ENCODE measurements around the gene GPR142.

GPR142 gene

GRCh38 chr17:74371653-74372147 is 4.4 kb downstream of the GPR142 start:
- DNase-seq = no peak

DNA sequence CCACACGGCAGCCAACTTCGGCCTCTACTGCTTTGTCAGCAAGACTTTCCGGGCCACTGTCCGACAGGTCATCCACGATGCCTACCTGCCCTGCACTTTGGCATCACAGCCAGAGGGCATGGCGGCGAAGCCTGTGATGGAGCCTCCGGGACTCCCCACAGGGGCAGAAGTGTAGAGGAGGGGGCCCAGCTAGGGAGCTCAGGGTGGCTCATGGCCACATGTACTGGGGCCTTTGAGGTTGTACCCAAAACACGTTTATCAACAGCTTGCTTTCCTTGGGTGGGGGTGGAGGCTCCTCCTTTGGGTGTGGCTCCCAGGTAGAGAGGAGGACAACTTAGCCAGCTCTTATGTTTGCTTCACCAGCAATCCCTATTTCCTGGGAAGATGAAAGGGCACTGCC is 5.1 kb downstream of the GPR142 start:
- DNase-seq = no peak

DNA sequence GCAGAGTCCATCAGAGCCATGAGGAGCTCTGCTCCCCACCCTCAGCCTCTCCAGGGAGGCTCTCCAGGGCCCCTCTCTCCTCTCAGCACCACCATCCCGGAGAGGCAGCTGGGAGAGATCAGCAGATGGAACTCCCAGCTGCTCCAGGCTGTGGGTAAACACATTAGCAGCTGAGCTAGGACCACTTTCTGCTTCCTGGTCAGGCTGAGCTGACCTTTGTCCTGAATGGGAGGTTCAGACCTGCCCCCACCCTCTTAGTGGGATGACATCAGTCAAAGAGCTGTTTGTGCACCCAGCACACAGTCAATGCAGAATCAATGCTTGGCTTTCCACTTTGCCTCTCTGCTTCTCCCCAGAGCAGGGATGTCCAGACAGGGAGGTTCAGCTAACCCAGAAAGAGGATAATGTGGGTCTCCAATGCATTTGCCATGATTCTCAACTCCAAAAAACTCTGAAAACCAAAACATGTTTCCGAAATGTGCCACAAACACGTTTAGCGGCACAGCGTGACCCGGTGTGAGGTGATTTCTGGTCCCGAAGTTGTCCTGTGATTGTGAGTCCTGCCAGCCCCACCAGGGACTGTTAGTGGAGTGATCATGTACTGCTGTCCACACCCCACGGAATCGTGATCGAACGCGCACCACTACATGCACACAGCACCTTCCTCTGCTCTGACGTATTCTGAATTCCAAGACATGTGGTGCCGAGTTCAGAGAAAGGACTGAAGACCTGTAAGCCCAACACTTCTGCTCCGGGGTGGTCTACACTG is 6.7 kb downstream of the GPR142 start:
- DNase-seq = peak; percentile 87

- no peak for DNase-seq
Measured at GRCh38 chr17:74374858-74375257, 7.6 kb downstream of the GPR142 start.

DNA sequence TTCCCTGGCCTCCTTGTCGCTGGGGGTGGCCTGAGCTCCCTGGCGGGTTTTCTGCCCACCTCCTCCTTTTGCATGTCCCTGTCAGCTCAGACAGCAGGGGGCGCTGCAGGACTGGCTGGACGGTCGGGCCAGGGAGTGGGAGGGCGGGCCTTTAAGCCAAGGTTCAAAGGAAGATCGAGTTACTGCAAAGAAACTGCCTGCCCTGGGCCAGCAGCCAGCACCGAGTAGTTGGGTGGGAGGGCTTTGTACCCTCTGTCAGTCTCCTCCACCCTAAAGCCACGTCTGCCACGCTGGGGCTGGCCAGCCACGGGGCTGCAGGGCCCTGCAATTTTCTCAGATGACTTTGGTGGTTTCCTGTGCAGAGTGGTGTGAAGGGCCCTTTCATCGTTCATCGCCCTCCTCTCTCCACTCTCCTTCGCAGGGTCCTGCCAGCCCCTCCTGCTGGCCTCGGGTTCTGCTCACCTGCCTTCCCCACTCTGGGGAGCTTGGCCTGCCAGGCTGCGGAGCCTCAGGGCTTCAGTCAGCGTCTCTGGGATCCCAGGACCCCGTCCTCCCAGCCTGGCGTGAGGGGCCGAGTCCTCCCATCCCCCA is 12.3 kb downstream of the GPR142 start:
- peak; percentile 84 for DNase-seq

- no peak for DNase-seq
Measured at GRCh38 chr17:74380086-74380958, 13.0 kb downstream of the GPR142 start.

- no peak for DNase-seq
Measured at GRCh38 chr17:74380959-74381808, 13.9 kb downstream of the GPR142 start.

DNA sequence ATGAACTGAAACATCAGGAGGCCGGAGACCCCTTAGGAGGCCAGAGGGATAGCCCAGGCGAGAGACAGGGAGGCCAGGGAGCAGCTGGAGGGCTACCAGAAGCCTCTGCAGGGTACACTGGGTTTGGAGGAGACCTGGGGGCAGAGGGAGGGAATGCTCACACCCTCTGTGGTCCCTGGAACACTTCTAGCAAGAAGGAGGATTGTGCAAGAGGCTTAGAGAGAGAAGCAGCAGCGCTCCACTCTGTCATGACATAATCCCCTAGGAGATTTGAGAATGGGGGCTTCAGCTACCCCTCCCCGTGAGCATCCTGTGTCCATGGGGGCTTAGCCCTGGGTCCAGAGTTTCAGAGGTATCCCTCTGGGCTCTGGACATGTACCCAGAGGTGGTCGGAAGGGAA is 15.8 kb downstream of the GPR142 start:
- DNase-seq = no peak

GRCh38 chr17:74385201-74385600 is 17.9 kb downstream of the GPR142 start:
- no peak for DNase-seq

DNA sequence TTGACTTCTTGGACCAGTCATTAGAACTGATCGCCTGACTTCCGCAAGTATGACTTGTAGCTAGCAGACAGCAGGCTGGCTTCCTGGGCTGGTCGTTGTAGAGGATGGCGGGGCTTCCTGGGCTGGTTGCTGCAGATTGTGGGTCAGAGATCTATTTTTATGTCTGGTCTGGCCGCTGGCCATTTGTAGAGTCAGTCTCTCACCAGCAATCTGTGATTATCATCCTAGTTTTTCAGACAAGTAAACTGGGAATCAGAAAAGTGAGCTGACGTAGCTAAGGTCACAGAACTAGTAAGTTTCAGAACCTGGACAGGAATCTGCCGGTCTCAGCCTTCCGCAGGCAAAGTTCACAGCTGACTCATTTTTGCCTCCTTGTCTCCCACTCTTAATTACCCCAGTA is 19.1 kb downstream of the GPR142 start:
- DNase-seq = no peak

- no peak for DNase-seq
Measured at GRCh38 chr17:74387365-74388218, 20.3 kb downstream of the GPR142 start.

- no peak for DNase-seq
Measured at GRCh38 chr17:74389084-74389753, 21.9 kb downstream of the GPR142 start.

DNA sequence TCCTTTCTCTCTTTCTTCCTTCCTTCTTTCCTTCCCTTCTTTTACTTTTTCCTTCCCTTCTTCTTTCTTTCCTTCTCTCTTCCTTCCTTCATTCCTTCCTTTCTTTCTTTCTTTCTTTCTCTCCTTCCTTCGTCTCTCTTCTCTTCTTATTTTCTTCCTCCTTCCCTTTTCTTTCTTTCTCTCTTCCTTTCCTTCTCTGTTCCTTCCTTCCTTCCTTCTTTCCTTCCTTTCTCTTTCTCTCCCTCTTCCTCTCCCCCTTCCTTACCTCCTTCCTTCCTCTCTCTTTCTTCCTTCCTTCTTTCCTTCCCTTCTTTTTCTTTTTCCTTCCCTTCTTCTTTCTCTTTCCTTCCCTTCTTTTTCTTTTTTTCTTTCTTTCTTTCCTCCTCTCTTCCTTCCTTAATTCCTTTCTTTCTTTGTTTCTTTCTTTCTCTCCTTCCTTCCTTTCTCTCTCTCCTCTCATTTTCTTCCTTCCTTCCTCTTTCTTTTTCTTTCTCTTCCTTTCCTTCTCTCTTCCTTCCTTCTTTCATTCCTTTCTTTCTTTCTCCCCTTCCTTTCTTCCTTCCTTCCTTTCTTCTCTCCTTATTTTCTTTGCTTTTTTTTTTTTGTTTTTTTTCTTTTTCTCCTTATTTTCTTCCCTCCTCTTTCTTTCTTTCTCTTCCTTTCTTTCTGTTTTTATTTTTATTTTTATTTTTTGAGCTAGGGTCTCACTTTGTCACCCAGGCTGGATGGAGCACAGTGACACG is 22.8 kb downstream of the GPR142 start:
- no peak for DNase-seq

- no peak for DNase-seq
Measured at GRCh38 chr17:74390680-74391653, 23.7 kb downstream of the GPR142 start.

GRCh38 chr17:74391771-74392170 is 24.5 kb downstream of the GPR142 start:
- DNase-seq = no peak

GRCh38 chr17:74392848-74393247 is 25.5 kb downstream of the GPR142 start:
- no peak for DNase-seq

DNA sequence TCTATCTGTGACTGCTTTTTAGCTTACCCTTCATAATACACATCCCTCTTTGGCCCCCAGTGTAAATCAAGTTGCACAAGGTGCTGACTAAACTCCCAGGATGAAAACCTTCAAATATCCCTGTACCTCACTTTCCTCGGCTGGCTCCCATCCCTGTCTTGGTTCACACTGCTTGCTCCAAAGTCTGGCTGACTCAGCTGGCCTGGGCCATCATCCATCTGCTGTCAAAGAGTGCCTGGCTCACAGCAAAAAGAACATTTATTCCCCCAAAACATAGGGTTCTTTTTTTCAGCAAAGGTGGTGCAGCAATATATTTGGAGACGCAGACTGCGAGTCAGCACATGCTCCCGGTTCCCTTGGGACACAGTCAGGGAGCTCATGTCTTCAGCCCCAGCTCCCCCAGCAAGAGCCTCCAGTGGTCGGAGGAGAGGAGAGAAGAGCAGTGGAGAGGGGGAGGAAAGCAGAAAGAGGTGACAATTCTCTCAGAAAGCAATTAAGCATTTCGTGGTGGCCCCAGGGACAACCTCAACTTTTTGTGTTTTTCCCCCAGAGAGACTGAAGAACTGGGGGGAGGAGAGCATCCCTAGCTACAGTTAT is 26.1 kb downstream of the GPR142 start:
- DNase-seq = no peak

DNA sequence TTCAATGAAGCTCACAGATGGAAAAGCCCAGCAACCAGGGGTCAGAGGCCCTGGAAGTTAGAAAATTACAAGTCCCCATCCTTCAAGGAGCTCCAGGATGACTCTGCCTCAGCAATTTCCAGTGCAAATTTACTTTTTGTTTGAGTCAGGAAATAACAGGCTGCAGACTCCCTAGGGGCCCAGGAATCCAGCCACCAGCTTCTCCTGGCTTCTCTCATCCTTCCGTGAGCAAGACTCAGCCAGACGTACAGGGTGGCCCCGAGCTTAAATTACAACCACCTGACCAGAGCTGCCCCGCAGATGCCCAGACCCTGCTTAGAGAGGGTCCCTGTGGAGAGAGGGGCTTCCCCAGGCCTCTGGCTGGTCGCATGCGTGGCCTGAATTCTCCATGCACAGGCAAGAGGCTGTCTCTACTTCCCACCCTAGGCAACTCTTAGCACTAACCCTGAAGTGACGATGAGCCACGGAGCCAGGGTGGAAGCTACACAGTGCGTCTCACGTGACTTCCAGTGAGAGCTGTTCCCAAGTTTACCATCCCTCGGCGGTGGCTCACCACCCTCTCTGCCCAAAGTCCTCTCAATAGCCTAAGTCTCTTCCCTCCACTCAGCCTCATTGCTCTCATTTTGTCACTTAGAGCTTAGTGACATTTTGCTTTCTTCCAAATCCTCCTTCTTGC is 27.1 kb downstream of the GPR142 start:
- no peak for DNase-seq

Measured in NCI-H774 (cell line).